A549 (cell line): ENCODE results near the gene MGRN1. TPM values are rescaled to one million over a fixed set of nuclear protein-coding genes. Genes with fewer than 3 reads are reported as not detected.

Experiments
- ATAC-seq, 2 experiments: fragments of 200-7000 bp in 1 of 2; fragments of >200 bp in 1 of 2; cut with Nextera tagmentation in 1 of 2; cut with Tn5 transposase in 1 of 2; 3 replicates each; pipeline versions ENCODE4 v1.8.0 to v1.9.1; 2018 to 2020; ENCODE audit warnings: mild to moderate bottlenecking in 1 of 2, moderate library complexity in 1 of 2
- CTCF ChIA-PET: fragments of 300-600 bp; sonication (Branson Sonifier 250); formaldehyde crosslinking; extraction: SDS; loops from one replicate; lab custom pipeline; 2021; ENCODE audit warnings: antibody characterized with exemption, inconsistent platforms; lab: Yijun Ruan, JAX
- POLR2A ChIA-PET: fragments of 350-600 bp; formaldehyde crosslinking; extraction: SDS; loops from one replicate; lab custom pipeline; 2021; ENCODE audit warnings: antibody characterized with exemption, inconsistent platforms; lab: Yijun Ruan, JAX
- DNase-seq, 2 experiments: peaks; one replicate each; pipeline versions ENCODE4 v3.0.0 to v3.0.0-alpha.2; 2011 to 2016; ENCODE audit warnings: low read depth in 1 of 2, low spot score in 1 of 2
- FAIRE-seq: peaks from 2 replicates; lab custom pipeline; 2011; peaks lifted over from hg19 to GRCh38; lab: Jason Lieb, UNC
- H3K27ac ChIP-seq, 2 experiments: fragments of >200 bp; sonication (Bioruptor Twin); formaldehyde crosslinking; 3 replicates each; pipeline ENCODE4 v1.5.1; 2016 to 2017
- H3K4me1 ChIP-seq: fragments of >200 bp; sonication (Bioruptor Twin); formaldehyde crosslinking; 3 replicates; pipeline ENCODE4 v1.6.1; 2016
- H3K4me2 ChIP-seq: fragments of >200 bp; sonication (Bioruptor Twin); formaldehyde crosslinking; 3 replicates; pipeline ENCODE4 v1.6.1; 2016
- H3K4me3 ChIP-seq: fragments of >200 bp; sonication (Bioruptor Twin); formaldehyde crosslinking; 3 replicates; pipeline ENCODE4 v1.5.1; 2016
- H3K9me3 ChIP-seq: fragments of >200 bp; sonication (Bioruptor Twin); formaldehyde crosslinking; 3 replicates; pipeline ENCODE4 v1.6.1; 2016
- BCL3 ChIP-seq: fragments of >200 bp; sonication (Bioruptor Twin); formaldehyde crosslinking; IDR thresholded peaks from 3 replicates; pipeline ENCODE4 v1.6.1; 2016
- CHD2 ChIP-seq: fragments of 150-350 bp; IDR thresholded peaks from 2 replicates; pipeline ENCODE4 v1.6.1; 2014; ENCODE audit warnings: low read length; ENCODE audit not compliant: partially characterized antibody
- CHD4 ChIP-seq: fragments of 200-600 bp; sonication (generic); IDR thresholded peaks from 2 replicates; pipeline ENCODE4 v1.6.1; 2016; ENCODE audit warnings: antibody characterized with exemption, mild to moderate bottlenecking, borderline replicate concordance
- EHMT2 ChIP-seq: fragments of 200-600 bp; sonication (generic); IDR thresholded peaks from 2 replicates; pipeline ENCODE4 v1.6.1; 2016; ENCODE audit warnings: antibody characterized with exemption, low read depth, mild to moderate bottlenecking, moderate library complexity
- FOSB ChIP-seq: fragments of 250-450 bp; sonication (Bioruptor Pico); IDR thresholded peaks from 2 replicates; pipeline ENCODE4 v1.5.0; 2020; ENCODE audit warnings: mild to moderate bottlenecking, moderate library complexity
- HEYL ChIP-seq: fragments of 250-450 bp; sonication (Bioruptor Pico); IDR thresholded peaks from 2 replicates; pipeline ENCODE4 v1.8.0; 2021; ENCODE audit warnings: mild to moderate bottlenecking, moderate library complexity
- HMGXB4 ChIP-seq: fragments of 250-450 bp; sonication (Bioruptor Pico); IDR thresholded peaks from 2 replicates; pipeline ENCODE4 v1.5.0; 2021; ENCODE audit warnings: mild to moderate bottlenecking, moderate library complexity, borderline replicate concordance
- JUN ChIP-seq, 2 experiments: fragments of >200 bp; sonication (Bioruptor Twin); formaldehyde crosslinking; IDR thresholded peaks; 2 replicates in 1 of 2; 3 replicates in 1 of 2; pipeline ENCODE4 v1.6.1; 2016 to 2017
- MAFK ChIP-seq: fragments of 450-650 bp; IDR thresholded peaks from 2 replicates; pipeline ENCODE4 v1.6.1; 2014; ENCODE audit not compliant: partially characterized antibody
- MAZ ChIP-seq: fragments of 150-350 bp; IDR thresholded peaks from 2 replicates; pipeline ENCODE4 v1.6.1; 2014; ENCODE audit warnings: antibody characterized with exemption, low read depth, low read length, borderline replicate concordance
- MYC ChIP-seq: IDR thresholded peaks from 2 replicates; pipeline ENCODE4 v1.6.1; 2012; ENCODE audit warnings: mild to moderate bottlenecking, inconsistent platforms, low read length, improper control_type of control experiment, borderline replicate concordance
- POLR2A ChIP-seq: IDR thresholded peaks from 2 replicates; pipeline ENCODE4 v1.6.1; 2012; ENCODE audit warnings: mild to moderate bottlenecking, low read length
- RAD21 ChIP-seq, 2 experiments: fragments of >200 bp in 1 of 2; sonication (Bioruptor Twin) in 1 of 2; formaldehyde crosslinking in 1 of 2; IDR thresholded peaks in 1 of 2; conservative IDR thresholded peaks in 1 of 2; 2 replicates in 1 of 2; 3 replicates in 1 of 2; pipeline ENCODE4 v1.6.1; 2012 to 2018; ENCODE audit warnings: inconsistent platforms in 1 of 2
- RARB ChIP-seq: fragments of 250-450 bp; sonication (Bioruptor Pico); IDR thresholded peaks from 2 replicates; pipeline ENCODE4 v1.8.0; 2021; ENCODE audit warnings: mild to moderate bottlenecking, moderate library complexity
- REST ChIP-seq: fragments of 200-600 bp; sonication (generic); IDR thresholded peaks from 2 replicates; pipeline ENCODE4 v1.6.1; 2016; ENCODE audit warnings: antibody characterized with exemption, mild to moderate bottlenecking, moderate library complexity
- RNF2 ChIP-seq: fragments of 200-600 bp; sonication (generic); IDR thresholded peaks from 2 replicates; pipeline ENCODE4 v1.6.1; 2016; ENCODE audit warnings: low read depth, mild to moderate bottlenecking, antibody characterized with exemption, moderate library complexity, borderline replicate concordance
- SREBF2 ChIP-seq: fragments of 450-650 bp; IDR thresholded peaks from 2 replicates; pipeline ENCODE4 v1.6.1; 2014; ENCODE audit warnings: mild to moderate bottlenecking, moderate library complexity
- TFCP2L1 ChIP-seq: fragments of 250-450 bp; sonication (Bioruptor Pico); IDR thresholded peaks from 2 replicates; pipeline ENCODE4 v1.5.0; 2021; ENCODE audit warnings: mild to moderate bottlenecking
- USF2 ChIP-seq: fragments of 450-650 bp; IDR thresholded peaks from 2 replicates; pipeline ENCODE4 v1.6.1; 2014; ENCODE audit warnings: antibody characterized with exemption
- ZSCAN20 ChIP-seq: fragments of 250-450 bp; sonication (Bioruptor Pico); IDR thresholded peaks from 2 replicates; pipeline ENCODE4 v1.8.0; 2022; ENCODE audit warnings: mild to moderate bottlenecking, moderate library complexity
- WGBS: methylation state at CpG from one replicate; pipeline ENCODE4 v1.1.6; 2017; ENCODE audit errors: missing lambda C conversion rate; 5-methylcytosine and 5-hydroxymethylcytosine counted together
- polyA plus RNA-seq, 4 experiments: library from polyadenylated mRNA; depleted of rRNA in 3 of 4; stranded (reverse); fragments of >200 nt; fragmentation: RNase III in 1 of 4; extraction: RNeasy Plus Mini Kit Qiagen cat#74134 plus additional on column Dnase treatment in 1 of 4; gene quantifications; 2 replicates in 3 of 4; 3 replicates in 1 of 4; pipeline ENCODE4 v1.2.3, GENCODE V29; 2011 to 2017

Gene MGRN1
- polyA plus RNA-seq, 2 of the 4 experiments (the other 2 are of a cell fraction): 4.3 to 29.9 TPM

GRCh38 chr16:4633910-4634635 lies 9.4 kb downstream of the MGRN1 start:
- H3K4me1 ChIP-seq: no peaks in the 10 kb centered on the region
- ATAC-seq (no peak), FAIRE-seq (no peak), DNase-seq (no peak)
- no peak for TF ChIP-seq MAFK
- no peak for TF ChIP-seq POLR2A
- no peak for TF ChIP-seq MAZ
- no peak for TF ChIP-seq RAD21 (conservative IDR thresholded peaks at IDR 0.05 in 1 of 2, IDR thresholded peaks at IDR 0.05 in 1 of 2)
- no peak for TF ChIP-seq CHD4
- ChIA-PET POLR2A (no interaction called here), CTCF (interaction anchor here (0.7 to 5.1 kb wide), 7 partner anchors 10 to 170 kb away, joined by 3 to 35 read pairs (median 6); partner anchors contain the start of gene MGRN1)
- H3K4me3 ChIP-seq: no peak overlapping the region
- H3K4me2 ChIP-seq: no peak overlapping the region
- 93% methylated on average over 18 of the region's 20 CpGs for WGBS
- peaks cover 10% of the 10 kb centered on the region; the same call in 2 of the 3 replicates for H3K9me3 ChIP-seq
- no peak overlapping the region for H3K27ac ChIP-seq

- TF ChIP-seq SREBF2 (no peak), HMGXB4 (CRISPR knock-in tag) (no peak)
- TF ChIP-seq, all 56 proteins: peak for 0
- peaks cover 10% of the 10 kb centered on the region; the same call in 2 of the 3 replicates for H3K9me3 ChIP-seq
- H3K4me3 ChIP-seq: no peak overlapping the region
- 92% methylated on average over 12 of the region's 12 CpGs for WGBS
- CTCF ChIA-PET: interaction anchor here (1.2 to 5.1 kb wide), 5 partner anchors 10 to 86 kb away, joined by 3 to 35 read pairs (median 9); partner anchors contain the start of gene MGRN1
- ATAC-seq (no peak), DNase-seq (no peak), FAIRE-seq (no peak)
- no peak overlapping the region for H3K4me2 ChIP-seq
- H3K27ac ChIP-seq: no peak overlapping the region
- no peaks in the 10 kb centered on the region for H3K4me1 ChIP-seq
- POLR2A ChIA-PET: no interaction called here
These were observed 10.1 kb downstream of the MGRN1 start for GRCh38 chr16:4634768-4635167.

GRCh38 chr16:4636196-4636595 lies 11.6 kb downstream of the MGRN1 start:
- Histone ChIP-seq H3K9me3 (peaks cover 5% of the 10 kb centered on the region; the same call in 2 of the 3 replicates), H3K4me3 (no peak overlapping the region), H3K4me1 (no peaks in the 10 kb centered on the region), H3K27ac (no peak overlapping the region), H3K4me2 (no peak overlapping the region)
- FAIRE-seq: no peak
- no peak for TF ChIP-seq MYC
- no peak for TF ChIP-seq RNF2
- TF ChIP-seq JUN (IDR thresholded peaks at IDR 0.05): no peak
- TF ChIP-seq USF2: no peak
- no peak for TF ChIP-seq REST
- TF ChIP-seq ZSCAN20 (CRISPR knock-in tag): no peak
- no peak for TF ChIP-seq BCL3
- TF ChIP-seq RARB (CRISPR knock-in tag): no peak
- no peak for TF ChIP-seq TFCP2L1 (CRISPR knock-in tag)
- no peak for TF ChIP-seq HEYL
- TF ChIP-seq SREBF2: no peak
- TF ChIP-seq CHD2: no peak
- no peak for TF ChIP-seq FOSB
- no peak for TF ChIP-seq RAD21 (conservative IDR thresholded peaks at IDR 0.05 in 1 of 2, IDR thresholded peaks at IDR 0.05 in 1 of 2)
- no peak for TF ChIP-seq EHMT2
- ATAC-seq: no peak
- ChIA-PET CTCF (interaction anchor here (0.7 to 5.1 kb wide), 5 partner anchors 12 to 88 kb away, joined by 3 to 35 read pairs (median 4); partner anchors contain the start of gene MGRN1), POLR2A (interaction anchor here (1.0 kb wide), 1 partner anchor 20 kb away, joined by 4 read pairs; no protein-coding TSS in a partner anchor)
- no peak for DNase-seq
- 90% methylated on average over 13 of the region's 13 CpGs for WGBS
